Measurements from ENCODE around the gene HPCAL1.

Gene HPCAL1

GRCh38 chr2:10307561-10308156 lies 5.0 kb downstream of the HPCAL1 start:
- no peak overlapping the region for H3K27ac ChIP-seq
- TF ChIP-seq, protein P1, sequence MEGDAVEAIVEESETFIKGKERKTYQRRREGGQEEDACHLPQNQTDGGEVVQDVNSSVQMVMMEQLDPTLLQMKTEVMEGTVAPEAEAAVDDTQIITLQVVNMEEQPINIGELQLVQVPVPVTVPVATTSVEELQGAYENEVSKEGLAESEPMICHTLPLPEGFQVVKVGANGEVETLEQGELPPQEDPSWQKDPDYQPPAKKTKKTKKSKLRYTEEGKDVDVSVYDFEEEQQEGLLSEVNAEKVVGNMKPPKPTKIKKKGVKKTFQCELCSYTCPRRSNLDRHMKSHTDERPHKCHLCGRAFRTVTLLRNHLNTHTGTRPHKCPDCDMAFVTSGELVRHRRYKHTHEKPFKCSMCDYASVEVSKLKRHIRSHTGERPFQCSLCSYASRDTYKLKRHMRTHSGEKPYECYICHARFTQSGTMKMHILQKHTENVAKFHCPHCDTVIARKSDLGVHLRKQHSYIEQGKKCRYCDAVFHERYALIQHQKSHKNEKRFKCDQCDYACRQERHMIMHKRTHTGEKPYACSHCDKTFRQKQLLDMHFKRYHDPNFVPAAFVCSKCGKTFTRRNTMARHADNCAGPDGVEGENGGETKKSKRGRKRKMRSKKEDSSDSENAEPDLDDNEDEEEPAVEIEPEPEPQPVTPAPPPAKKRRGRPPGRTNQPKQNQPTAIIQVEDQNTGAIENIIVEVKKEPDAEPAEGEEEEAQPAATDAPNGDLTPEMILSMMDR (conservative IDR thresholded peaks at IDR 0.05), result no peak

GRCh38 chr2:10308866-10309265 lies 6.2 kb downstream of the HPCAL1 start:
- H3K27ac ChIP-seq, result no peak overlapping the region
- TF ChIP-seq, protein P1 (conservative IDR thresholded peaks at IDR 0.05), result no peak

- no peak overlapping the region for H3K27ac ChIP-seq
- TF ChIP-seq, protein P1 (conservative IDR thresholded peaks at IDR 0.05), result no peak
Observed at GRCh38 chr2:10309286-10309685, 6.6 kb downstream of the HPCAL1 start.

GRCh38 chr2:10310309-10310888 lies 7.7 kb downstream of the HPCAL1 start:
- TF ChIP-seq, protein P1 (conservative IDR thresholded peaks at IDR 0.05), result no peak
- H3K27ac ChIP-seq, result no peak overlapping the region

GRCh38 chr2:10311736-10312135 lies 9.0 kb downstream of the HPCAL1 start:
- TF ChIP-seq, protein P1 (conservative IDR thresholded peaks at IDR 0.05), result no peak
- H3K27ac ChIP-seq, result no peak overlapping the region

DNA sequence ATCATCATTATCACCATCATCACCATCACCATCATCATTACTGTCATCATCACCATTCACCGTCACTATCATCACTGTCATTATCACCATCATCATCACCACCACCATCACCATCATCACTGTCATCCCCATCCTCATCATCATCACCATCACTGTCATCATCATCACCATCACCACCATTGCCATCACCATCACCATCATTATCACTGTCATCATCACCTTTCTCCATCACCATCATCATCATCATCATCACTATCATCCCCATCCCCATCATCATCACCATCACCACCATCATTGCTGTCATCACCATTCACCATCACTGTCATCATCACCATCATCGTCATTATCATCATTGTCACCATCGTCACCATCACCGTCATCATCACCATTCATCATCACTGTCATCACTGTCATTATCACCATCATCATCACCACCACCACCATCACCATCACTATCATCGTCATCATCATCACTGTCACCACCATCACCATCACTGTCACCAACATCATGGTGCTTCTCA lies 9.8 kb downstream of the HPCAL1 start:
- TF ChIP-seq, protein P1 (conservative IDR thresholded peaks at IDR 0.05), result no peak
- no peak overlapping the region for H3K27ac ChIP-seq

DNA sequence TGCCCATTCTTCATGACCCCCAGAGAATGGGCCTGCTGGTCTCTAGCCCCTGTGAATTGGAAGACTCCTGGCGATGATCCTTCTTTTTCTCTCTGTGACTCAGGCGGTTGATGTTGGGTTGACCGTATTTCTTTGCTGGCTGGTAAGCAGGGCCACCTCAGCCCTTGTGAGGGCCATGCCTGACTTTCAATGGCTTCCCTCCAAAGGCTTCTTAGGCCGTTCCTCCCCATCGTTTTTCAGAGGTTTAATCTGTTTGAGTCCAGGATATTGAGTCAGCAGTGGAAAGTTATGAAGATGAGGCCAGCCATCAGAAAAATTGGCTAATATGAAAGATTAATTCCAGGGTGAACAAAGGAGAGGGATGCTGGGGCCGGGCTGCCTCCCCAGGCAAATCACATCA lies 13.6 kb downstream of the HPCAL1 start:
- TF ChIP-seq, protein P1 (conservative IDR thresholded peaks at IDR 0.05), result no peak
- no peak overlapping the region for H3K27ac ChIP-seq

Data from VCaP (cell line).